C4-2B (cell line): ENCODE results near the gene C1QBP.
"Not testable (repeated sequence)": the region's sequence is repeated elsewhere in the genome, so short reads cannot be mapped to it uniquely, and the experiment has no call there.

Source experiments
- H3K27ac ChIP-seq: fragments of 450-650 bp; 2 replicates; pipeline ENCODE4 v1.5.1; 2017
- CTCF ChIP-seq: fragments of 450-650 bp; conservative IDR thresholded peaks from 2 replicates; pipeline ENCODE4 v1.5.1; 2017; ENCODE audit warnings: mild to moderate bottlenecking
- ZFX ChIP-seq: fragments of 450-650 bp; IDR thresholded peaks from 2 replicates; pipeline ENCODE4 v1.6.1; 2017

C1QBP gene

GRCh38 chr17:5431234-5431633 is 7.7 kb downstream of the C1QBP start:
- TF ChIP-seq CTCF, result peak; percentile 23
- H3K27ac ChIP-seq, result not testable (repeated sequence)

- no peak for TF ChIP-seq CTCF
- no peak for TF ChIP-seq ZFX
- H3K27ac ChIP-seq, result no peak overlapping the region
Measured at GRCh38 chr17:5430413-5430999, 8.4 kb downstream of the C1QBP start.

- H3K27ac ChIP-seq, result no peak overlapping the region; the same call in 1 of the 2 replicates
- TF ChIP-seq CTCF, result no peak
- no peak for TF ChIP-seq ZFX
Measured at GRCh38 chr17:5429191-5429887, 9.6 kb downstream of the C1QBP start.

- no peak overlapping the region for H3K27ac ChIP-seq
- TF ChIP-seq CTCF, result no peak
- no peak for TF ChIP-seq ZFX
Measured at GRCh38 chr17:5425826-5426225, 13.1 kb downstream of the C1QBP start.

- TF ChIP-seq ZFX (no peak), CTCF (no peak)
- H3K27ac ChIP-seq, result no peak overlapping the region
Measured at GRCh38 chr17:5424909-5425308, 14.0 kb downstream of the C1QBP start.

- TF ChIP-seq CTCF (no peak), ZFX (no peak)
- no peak overlapping the region for H3K27ac ChIP-seq
Measured at GRCh38 chr17:5422505-5422904, 16.4 kb downstream of the C1QBP start.

GRCh38 chr17:5419959-5420653 is 18.8 kb downstream of the C1QBP start, which contains the start of gene RPAIN:
RPAIN (plus strand) TSS chr17:5420182; CDS start chr17:5420211, 29 bp downstream.
- H3K27ac ChIP-seq, result peak within 1 kb of the TSS; percentile 91
- TF ChIP-seq CTCF (no peak), ZFX (peak; percentile 72)
